IMR-90 (cell line): Measurements from ENCODE around the gene OR10A2. TPM values are rescaled to one million over a fixed set of nuclear protein-coding genes. Genes with fewer than 3 reads are reported as not detected.

Source experiments
- ATAC-seq: fragments of 200-7000 bp; cut with Tn5 transposase; 2 replicates; pipeline ENCODE4 v1.9.1; 2020; ENCODE audit warnings: low read depth, mild to moderate bottlenecking, moderate library complexity
- BruUV-seq: library from RNA; stranded (reverse); fragments of 400-500 nt; replicated peaks from 2 replicates; lab custom pipeline; 2021; lab: Mats Ljungman, UMichigan
- CTCF ChIA-PET: fragments of 300-600 bp; formaldehyde crosslinking; extraction: SDS; loops from one replicate; lab custom pipeline; 2021; ENCODE audit warnings: antibody characterized with exemption; lab: Yijun Ruan, JAX
- POLR2A ChIA-PET: fragments of 300-600 bp; sonication (Branson Sonifier 250); formaldehyde crosslinking; loops from one replicate; lab custom pipeline; 2022; ENCODE audit warnings: antibody characterized with exemption; ENCODE audit not compliant: unreplicated experiment; lab: Charles Lee
- DNase-seq: peaks from one replicate; pipeline ENCODE4 v3.0.0; 2013
- H2AFZ ChIP-seq: replicated peaks from 2 replicates; pipeline ENCODE3; 2013; ENCODE audit warnings: low read length, mild to moderate bottlenecking; ENCODE audit not compliant: poor library complexity
- H2AK5ac ChIP-seq: 2 replicates; pipeline ENCODE4 v1.6.1; 2013; ENCODE audit warnings: low read depth, low read length, inconsistent platforms
- H2AK9ac ChIP-seq: replicated peaks from 2 replicates; pipeline ENCODE3; 2013; ENCODE audit warnings: mild to moderate bottlenecking, low read depth, low read length, moderate library complexity; ENCODE audit not compliant: poor library complexity
- H2BK120ac ChIP-seq: 2 replicates; pipeline ENCODE4 v1.6.1; 2013; ENCODE audit warnings: low read depth, low read length, inconsistent platforms
- H2BK15ac ChIP-seq: 3 replicates; pipeline ENCODE4 v1.6.1; 2013; ENCODE audit warnings: low read depth, low read length, inconsistent platforms
- H2BK20ac ChIP-seq: 2 replicates; pipeline ENCODE4 v1.6.1; 2013; ENCODE audit warnings: low read depth, mild to moderate bottlenecking, inconsistent platforms, low read length, moderate library complexity
- H2BK5ac ChIP-seq: 2 replicates; pipeline ENCODE4 v1.6.1; 2013; ENCODE audit warnings: mild to moderate bottlenecking, low read depth, low read length, inconsistent platforms; ENCODE audit not compliant: poor library complexity, severe bottlenecking
- H3K14ac ChIP-seq: replicated peaks from 2 replicates; pipeline ENCODE4 v1.6.1; 2013; ENCODE audit warnings: low read depth, low read length, inconsistent platforms
- H3K18ac ChIP-seq: 2 replicates; pipeline ENCODE4 v1.6.1; 2013; ENCODE audit warnings: low read depth, low read length, control low read depth
- H3K23ac ChIP-seq: 2 replicates; pipeline ENCODE4 v1.6.1; 2013; ENCODE audit warnings: low read depth, low read length, inconsistent platforms
- H3K27ac ChIP-seq: 2 replicates; pipeline ENCODE4 v1.5.1; 2013; ENCODE audit warnings: mild to moderate bottlenecking, control low read depth, low read length; ENCODE audit not compliant: insufficient read depth
- H3K27me3 ChIP-seq: 2 replicates; pipeline ENCODE4 v1.6.1; 2013; ENCODE audit warnings: low read length; ENCODE audit not compliant: control insufficient read depth, insufficient read depth
- H3K36me3 ChIP-seq: 2 replicates; pipeline ENCODE4 v1.6.1; 2013; ENCODE audit warnings: low read length, mixed read lengths; ENCODE audit not compliant: control insufficient read depth, insufficient read depth
- H3K4ac ChIP-seq: 2 replicates; pipeline ENCODE4 v1.6.1; 2013; ENCODE audit warnings: low read depth, low read length, inconsistent platforms
- H3K4me1 ChIP-seq: 2 replicates; pipeline ENCODE4 v1.6.1; 2013; ENCODE audit warnings: low read length, mixed read lengths; ENCODE audit not compliant: control insufficient read depth, insufficient read depth
- H3K4me2 ChIP-seq: 2 replicates; pipeline ENCODE4 v1.6.1; 2013; ENCODE audit warnings: low read depth, mild to moderate bottlenecking, control low read depth, low read length, moderate library complexity
- H3K4me3 ChIP-seq: 2 replicates; pipeline ENCODE4 v1.5.1; 2013; ENCODE audit warnings: low read depth, mild to moderate bottlenecking, control low read depth, low read length, moderate library complexity; ENCODE audit not compliant: insufficient read depth
- H3K56ac ChIP-seq: 2 replicates; pipeline ENCODE4 v1.6.1; 2013; ENCODE audit warnings: low read length, inconsistent platforms; ENCODE audit not compliant: insufficient read depth; ENCODE audit errors: extremely low read depth
- H3K79me1 ChIP-seq, 2 experiments: 2 replicates each; pipeline ENCODE4 v1.6.1; 2013; ENCODE audit warnings: low read length in 2 of 2, inconsistent platforms in 1 of 2, low read depth in 1 of 2
- H3K9ac ChIP-seq: 2 replicates; pipeline ENCODE4 v1.6.1; 2013; ENCODE audit warnings: low read depth, low read length, control low read depth
- H3K9me1 ChIP-seq: 2 replicates; pipeline ENCODE4 v1.6.1; 2013; ENCODE audit warnings: low read length, inconsistent platforms; ENCODE audit not compliant: insufficient read depth
- H3K9me3 ChIP-seq: 2 replicates; pipeline ENCODE4 v1.6.1; 2013; ENCODE audit warnings: low read length; ENCODE audit not compliant: control insufficient read depth, insufficient read depth
- H4K20me1 ChIP-seq: 2 replicates; pipeline ENCODE4 v1.6.1; 2013; ENCODE audit warnings: low read length, inconsistent platforms; ENCODE audit not compliant: insufficient read depth
- H4K5ac ChIP-seq: 2 replicates; pipeline ENCODE4 v1.6.1; 2013; ENCODE audit warnings: mild to moderate bottlenecking, low read depth, low read length, control low read depth
- H4K8ac ChIP-seq, 2 experiments: 2 replicates each; pipeline ENCODE4 v1.6.1; 2013; ENCODE audit warnings: low read depth in 2 of 2, low read length in 2 of 2, control low read depth in 1 of 2, inconsistent platforms in 1 of 2
- H4K91ac ChIP-seq: 2 replicates; pipeline ENCODE4 v1.6.1; 2013; ENCODE audit warnings: low read depth, low read length, inconsistent platforms; ENCODE audit not compliant: insufficient read depth
- WGBS, 2 experiments: methylation state at CpG; one replicate each; pipeline versions ENCODE4 v1.1.5 to v1.1.7; 2013; ENCODE audit warnings: missing lambda C conversion rate in 2 of 2; ENCODE audit not compliant: insufficient read length in 1 of 2; ENCODE audit errors: extremely low coverage in 2 of 2; 5-methylcytosine and 5-hydroxymethylcytosine counted together
- dilution Hi-C: fragments of 300-500 bp; cut with HindIII; formaldehyde crosslinking; loops from one replicate; pipeline ENCODE4 v1.14.3; 2018; ENCODE audit warnings: low sequenced_read_pairs; ENCODE audit not compliant: unreplicated experiment
- in situ Hi-C: fragments of 300-500 bp; cut with MboI; formaldehyde crosslinking; loops from 3 replicates; pipeline ENCODE4 v1.14.3; 2019; ENCODE audit warnings: low sequenced_read_pairs, inconsistent platforms, mixed read lengths
- intact Hi-C: fragments of 100-400 bp; cut with micrococcal nuclease; formaldehyde crosslinking; loops from 2 replicates; pipeline ENCODE4 v1.10.0; 2022
- polyA plus RNA-seq, 3 experiments: library from polyadenylated mRNA; depleted of rRNA; stranded (reverse); fragments of >200 nt; gene quantifications; 2 replicates each; pipeline ENCODE4 v1.2.3, GENCODE V29; 2012; ENCODE audit warnings: low replicate concordance in 1 of 3
- total RNA-seq: library from RNA; depleted of rRNA; stranded (reverse); fragments of >200 nt; gene quantifications from 2 replicates; pipeline ENCODE4 v1.2.3, GENCODE V29; 2012
- TF ChIP-seq, protein P1 (sequence below): conservative IDR thresholded peaks from 2 replicates; pipeline ENCODE4 v1.5.1; 2012; ENCODE audit warnings: mild to moderate bottlenecking, low read depth, low read length, improper control_type of control experiment

OR10A2 gene
- total and polyA plus RNA-seq, 2 of the 4 experiments (the other 2 are of a cell fraction), result not detected

DNA sequence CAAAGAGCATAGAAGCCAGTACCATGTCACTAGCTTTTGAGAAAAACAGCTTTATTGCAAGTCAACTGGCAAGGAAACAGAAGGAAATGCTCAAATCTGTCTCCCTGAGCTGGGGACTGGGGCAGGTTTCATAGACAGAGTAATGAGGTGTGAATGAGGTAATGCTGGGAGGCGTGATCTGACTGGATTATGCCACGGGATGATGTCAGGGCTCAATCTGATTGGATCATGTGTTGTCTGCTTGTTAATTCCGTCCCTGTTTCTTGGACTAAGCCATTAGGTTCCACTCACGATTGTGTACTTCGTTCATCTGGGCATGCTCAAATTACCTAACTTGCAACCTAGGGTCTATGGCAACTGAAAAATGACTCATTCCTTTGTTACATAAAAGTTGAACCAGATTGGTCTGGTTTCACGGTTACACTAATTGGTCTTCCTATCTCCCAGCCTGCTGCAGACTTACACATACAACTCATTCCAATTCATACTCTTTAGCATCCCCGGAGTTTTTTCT is 37.6 kb upstream of the OR10A2 start:
- no peak overlapping the region for H3K4ac ChIP-seq
- ChIA-PET CTCF (interaction anchor here (0.6 kb wide), 1 partner anchor 374 kb away, joined by 5 read pairs; no protein-coding TSS in a partner anchor), POLR2A (no interaction called here)
- TF ChIP-seq, protein P1, sequence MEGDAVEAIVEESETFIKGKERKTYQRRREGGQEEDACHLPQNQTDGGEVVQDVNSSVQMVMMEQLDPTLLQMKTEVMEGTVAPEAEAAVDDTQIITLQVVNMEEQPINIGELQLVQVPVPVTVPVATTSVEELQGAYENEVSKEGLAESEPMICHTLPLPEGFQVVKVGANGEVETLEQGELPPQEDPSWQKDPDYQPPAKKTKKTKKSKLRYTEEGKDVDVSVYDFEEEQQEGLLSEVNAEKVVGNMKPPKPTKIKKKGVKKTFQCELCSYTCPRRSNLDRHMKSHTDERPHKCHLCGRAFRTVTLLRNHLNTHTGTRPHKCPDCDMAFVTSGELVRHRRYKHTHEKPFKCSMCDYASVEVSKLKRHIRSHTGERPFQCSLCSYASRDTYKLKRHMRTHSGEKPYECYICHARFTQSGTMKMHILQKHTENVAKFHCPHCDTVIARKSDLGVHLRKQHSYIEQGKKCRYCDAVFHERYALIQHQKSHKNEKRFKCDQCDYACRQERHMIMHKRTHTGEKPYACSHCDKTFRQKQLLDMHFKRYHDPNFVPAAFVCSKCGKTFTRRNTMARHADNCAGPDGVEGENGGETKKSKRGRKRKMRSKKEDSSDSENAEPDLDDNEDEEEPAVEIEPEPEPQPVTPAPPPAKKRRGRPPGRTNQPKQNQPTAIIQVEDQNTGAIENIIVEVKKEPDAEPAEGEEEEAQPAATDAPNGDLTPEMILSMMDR, result no peak
- no peak overlapping the region for H3K18ac ChIP-seq
- no peak overlapping the region for H3K27ac ChIP-seq
- no peak overlapping the region for H2BK15ac ChIP-seq
- DNase-seq (no peak), ATAC-seq (no peak)
- H3K9me1 ChIP-seq, result no peaks in the 10 kb centered on the region
- no peaks in the 10 kb centered on the region for H3K27me3 ChIP-seq
- no peak overlapping the region for H3K23ac ChIP-seq
- no peaks in the 10 kb centered on the region for H3K79me1 ChIP-seq
- H2AK5ac ChIP-seq, result no peak overlapping the region
- dilution Hi-C loops (no loop called here), in situ Hi-C loops (no loop called here), intact Hi-C loops (no loop called here)
- no peak overlapping the region for H3K4me2 ChIP-seq
- no peaks in the 10 kb centered on the region for H4K20me1 ChIP-seq
- no peaks in the 10 kb centered on the region for H3K9me3 ChIP-seq
- H2AFZ ChIP-seq, result no peak overlapping the region
- 63% methylated on average over 4 of the region's 7 CpGs; no CpG with 5 or more reads in 1 of the 2 experiments for WGBS, 2 experiments
- H4K8ac ChIP-seq, result no peak overlapping the region
- no TSS peak for BruUV-seq
- H4K5ac ChIP-seq, result no peak overlapping the region
- H4K91ac ChIP-seq, result no peak overlapping the region
- H3K4me3 ChIP-seq, result no peak overlapping the region
- no peak overlapping the region for H3K14ac ChIP-seq
- no peak overlapping the region for H2BK20ac ChIP-seq
- no peak overlapping the region for H3K9ac ChIP-seq
- no peak overlapping the region for H2BK5ac ChIP-seq
- no peaks in the 10 kb centered on the region for H3K4me1 ChIP-seq
- H3K36me3 ChIP-seq, result no peaks in the 10 kb centered on the region
- no peak overlapping the region for H3K56ac ChIP-seq
- no peak overlapping the region for H2AK9ac ChIP-seq
- no peak overlapping the region for H2BK120ac ChIP-seq
